ENCODE results near the gene KDM4B.
A peak's percentile ranks its signal among the peaks of the same experiment; 100 is the strongest.
"Not testable (repeated sequence)": the region's sequence is repeated elsewhere in the genome, so short reads cannot be mapped to it uniquely, and the experiment has no call there.

Gene KDM4B

GRCh38 chr19:4933528-4933927 is 35.4 kb upstream of the KDM4B start:
- no peaks in the 10 kb centered on the region for H3K9me3 ChIP-seq (ENCODE audit: control extremely low read depth in 1 of 5, control insufficient read depth in 4 of 5, insufficient read depth in 2 of 5, low read depth in 1 of 5, low read length in 4 of 5)

GRCh38 chr19:4935444-4935843 is 33.5 kb upstream of the KDM4B start:
- peaks cover 11 to 75% (median 42%) of the 10 kb centered on the region in 4 experiments for H3K36me3 ChIP-seq (ENCODE audit: control insufficient read depth in 4 of 4, insufficient read depth in 4 of 4, low read length in 3 of 4)
- POLR2A ChIA-PET: no interaction called here
- CTCF ChIA-PET: no interaction called here

More at GRCh38 chr19:4933528-4933927, 35.4 kb upstream of the KDM4B start:
- H3K36me3 ChIP-seq (ENCODE audit: control insufficient read depth in 4 of 4, insufficient read depth in 4 of 4, low read length in 3 of 4): peaks cover 13 to 82% (median 43%) of the 10 kb centered on the region in 4 experiments
- CTCF ChIA-PET: interaction anchor here (1.4 kb wide), 1 partner anchor 22 kb away, joined by 3 read pairs; no protein-coding TSS in a partner anchor
- POLR2A ChIA-PET: no interaction called here
- no peak overlapping the region for H3K4me3 ChIP-seq (ENCODE audit: control insufficient read depth in 1 of 7, extremely low read depth in 1 of 7, insufficient read depth in 4 of 7, low read depth in 2 of 7, low read length in 6 of 7)
- WGBS (ENCODE audit: insufficient coverage): 72% methylated on average over 3 of the region's 7 CpGs
- H3K4me1 ChIP-seq (ENCODE audit: control extremely low read depth in 1 of 4, control insufficient read depth in 4 of 4, insufficient read depth in 4 of 4, low read length in 3 of 4): peaks cover 0 to 11% (median under 1%) of the 10 kb centered on the region in 4 experiments
- H3K27me3 ChIP-seq (replicated peaks in 2 of 5; ENCODE audit: control insufficient read depth in 4 of 5, insufficient read depth in 5 of 5, low read length in 4 of 5): no peaks in the 10 kb centered on the region
- no peak overlapping the region for H3K27ac ChIP-seq (ENCODE audit: insufficient read depth in 1 of 2, low read depth in 1 of 2, low read length in 2 of 2, poor library complexity in 1 of 2, severe bottlenecking in 2 of 2)
- DNase-seq: peak in 1 of 3 donors; percentile 46

DNA sequence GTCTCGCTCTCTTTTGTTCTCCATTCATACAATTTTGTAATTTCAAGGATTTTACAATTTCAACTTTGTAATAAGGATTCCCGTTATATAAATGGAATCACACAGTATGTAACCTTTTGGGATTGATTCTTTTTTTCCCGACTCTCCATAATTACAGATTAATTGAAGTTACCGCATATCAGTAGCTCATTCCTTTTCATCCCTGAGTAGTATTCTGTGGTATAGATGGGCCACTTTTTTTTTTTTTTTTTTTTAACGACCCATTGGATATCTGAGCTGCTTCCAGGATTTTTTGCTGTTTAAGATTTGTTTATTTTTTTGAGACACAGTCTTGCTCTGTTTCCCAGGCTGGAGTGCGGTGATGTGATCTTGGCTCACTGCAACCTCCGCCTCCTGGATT is 31.9 kb upstream of the KDM4B start:
- no peak overlapping the region for H3K27ac ChIP-seq (ENCODE audit: insufficient read depth in 1 of 2, low read depth in 1 of 2, low read length in 2 of 2, poor library complexity in 1 of 2, severe bottlenecking in 2 of 2)
- H3K4me1 ChIP-seq (ENCODE audit: control extremely low read depth in 1 of 4, control insufficient read depth in 4 of 4, insufficient read depth in 4 of 4, low read length in 3 of 4): peaks cover 0 to 11% (median under 1%) of the 10 kb centered on the region in 4 experiments
- H3K9me3 ChIP-seq (ENCODE audit: control extremely low read depth in 1 of 5, control insufficient read depth in 4 of 5, insufficient read depth in 2 of 5, low read depth in 1 of 5, low read length in 4 of 5): no peaks in the 10 kb centered on the region
- no peak overlapping the region for H3K4me3 ChIP-seq (ENCODE audit: control insufficient read depth in 1 of 7, extremely low read depth in 1 of 7, insufficient read depth in 4 of 7, low read depth in 2 of 7, low read length in 6 of 7)
- CTCF ChIA-PET: interaction anchor here (0.7 to 1.1 kb wide), 3 partner anchors 13 to 137 kb away, joined by 3 read pairs; no protein-coding TSS in a partner anchor
- H3K27me3 ChIP-seq (replicated peaks in 2 of 5; ENCODE audit: control insufficient read depth in 4 of 5, insufficient read depth in 5 of 5, low read length in 4 of 5): no peaks in the 10 kb centered on the region
- H3K36me3 ChIP-seq (ENCODE audit: control insufficient read depth in 4 of 4, insufficient read depth in 4 of 4, low read length in 3 of 4): peaks cover 11 to 79% (median 37%) of the 10 kb centered on the region in 4 experiments
- no peak for DNase-seq
- WGBS (ENCODE audit: insufficient coverage): 100% methylated on average over 3 of the region's 7 CpGs
- POLR2A ChIA-PET: no interaction called here

More at GRCh38 chr19:4935444-4935843, 33.5 kb upstream of the KDM4B start:
- no peak overlapping the region for H3K4me3 ChIP-seq (ENCODE audit: control insufficient read depth in 1 of 7, extremely low read depth in 1 of 7, insufficient read depth in 4 of 7, low read depth in 2 of 7, low read length in 6 of 7)
- 100% methylated on average over 5 of the region's 8 CpGs for WGBS (ENCODE audit: insufficient coverage)
- no peaks in the 10 kb centered on the region for H3K27me3 ChIP-seq (replicated peaks in 2 of 5; ENCODE audit: control insufficient read depth in 4 of 5, insufficient read depth in 5 of 5, low read length in 4 of 5)
- no peak for DNase-seq
- peaks cover 0 to 11% (median under 1%) of the 10 kb centered on the region in 4 experiments for H3K4me1 ChIP-seq (ENCODE audit: control extremely low read depth in 1 of 4, control insufficient read depth in 4 of 4, insufficient read depth in 4 of 4, low read length in 3 of 4)
- H3K9me3 ChIP-seq (ENCODE audit: control extremely low read depth in 1 of 5, control insufficient read depth in 4 of 5, insufficient read depth in 2 of 5, low read depth in 1 of 5, low read length in 4 of 5): no peaks in the 10 kb centered on the region
- H3K27ac ChIP-seq (ENCODE audit: insufficient read depth in 1 of 2, low read depth in 1 of 2, low read length in 2 of 2, poor library complexity in 1 of 2, severe bottlenecking in 2 of 2): no peak overlapping the region

- H3K27ac ChIP-seq (ENCODE audit: insufficient read depth in 1 of 2, low read depth in 1 of 2, low read length in 2 of 2, poor library complexity in 1 of 2, severe bottlenecking in 2 of 2); POLR2A ChIA-PET; H3K9me3 ChIP-seq (ENCODE audit: control extremely low read depth in 1 of 5, control insufficient read depth in 4 of 5, insufficient read depth in 2 of 5, low read depth in 1 of 5, low read length in 4 of 5); H3K27me3 ChIP-seq (replicated peaks in 2 of 5; ENCODE audit: control insufficient read depth in 4 of 5, insufficient read depth in 5 of 5, low read length in 4 of 5); DNase-seq; H3K4me3 ChIP-seq (ENCODE audit: control insufficient read depth in 1 of 7, extremely low read depth in 1 of 7, insufficient read depth in 4 of 7, low read depth in 2 of 7, low read length in 6 of 7); H3K4me1 ChIP-seq (ENCODE audit: control extremely low read depth in 1 of 4, control insufficient read depth in 4 of 4, insufficient read depth in 4 of 4, low read length in 3 of 4): not testable (repeated sequence)
- peaks cover 9 to 75% (median 29%) of the 10 kb centered on the region in 4 experiments for H3K36me3 ChIP-seq (ENCODE audit: control insufficient read depth in 4 of 4, insufficient read depth in 4 of 4, low read length in 3 of 4)
- 100% methylated on average over 2 of the region's 4 CpGs for WGBS (ENCODE audit: insufficient coverage)
- CTCF ChIA-PET: interaction anchor here (0.8 kb wide), 1 partner anchor 9 kb away, joined by 3 read pairs; no protein-coding TSS in a partner anchor
Measured at GRCh38 chr19:4938461-4938860, 30.5 kb upstream of the KDM4B start.

DNA sequence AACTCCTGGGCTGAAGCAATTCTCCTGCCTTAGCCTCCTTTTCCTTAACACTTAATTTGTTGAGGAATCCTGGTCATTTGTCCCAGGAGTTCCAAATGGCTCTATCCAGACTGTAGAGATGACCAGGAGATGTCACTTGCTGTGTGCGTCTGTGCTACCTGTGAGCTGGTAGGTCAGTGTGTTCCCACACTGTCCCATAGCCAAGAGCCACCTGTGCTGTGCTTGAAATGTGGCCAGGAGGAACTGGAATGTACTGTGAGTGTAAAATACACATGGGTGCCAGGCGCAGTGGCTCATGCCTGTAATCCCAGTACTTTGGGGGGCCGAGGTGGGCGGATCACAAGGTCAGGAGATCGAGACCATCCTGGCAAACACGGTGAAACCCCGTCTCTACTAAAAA is 29.4 kb upstream of the KDM4B start:
- Histone ChIP-seq H3K9me3 (ENCODE audit: control extremely low read depth in 1 of 5, control insufficient read depth in 4 of 5, insufficient read depth in 2 of 5, low read depth in 1 of 5, low read length in 4 of 5) (no peaks in the 10 kb centered on the region), H3K27ac (ENCODE audit: insufficient read depth in 1 of 2, low read depth in 1 of 2, low read length in 2 of 2, poor library complexity in 1 of 2, severe bottlenecking in 2 of 2) (no peak overlapping the region), H3K4me3 (ENCODE audit: control insufficient read depth in 1 of 7, extremely low read depth in 1 of 7, insufficient read depth in 4 of 7, low read depth in 2 of 7, low read length in 6 of 7) (no peak overlapping the region), H3K36me3 (ENCODE audit: control insufficient read depth in 4 of 4, insufficient read depth in 4 of 4, low read length in 3 of 4) (peaks cover 8 to 75% (median 31%) of the 10 kb centered on the region in 4 experiments), H3K27me3 (replicated peaks in 2 of 5; ENCODE audit: control insufficient read depth in 4 of 5, insufficient read depth in 5 of 5, low read length in 4 of 5) (no peaks in the 10 kb centered on the region), H3K4me1 (ENCODE audit: control extremely low read depth in 1 of 4, control insufficient read depth in 4 of 4, insufficient read depth in 4 of 4, low read length in 3 of 4) (no peaks in the 10 kb centered on the region)
- WGBS (ENCODE audit: insufficient coverage): 100% methylated on average over 2 of the region's 7 CpGs
- POLR2A ChIA-PET: no interaction called here
- CTCF ChIA-PET: interaction anchor here (0.7 to 1.2 kb wide), 2 partner anchors 12 to 26 kb away, joined by 3 read pairs; no protein-coding TSS in a partner anchor
- no peak for DNase-seq

- H3K36me3 ChIP-seq (ENCODE audit: control insufficient read depth in 4 of 4, insufficient read depth in 4 of 4, low read length in 3 of 4): peaks cover 10 to 75% (median 34%) of the 10 kb centered on the region in 4 experiments
- not testable (repeated sequence) for H3K27me3 ChIP-seq (replicated peaks in 2 of 5; ENCODE audit: control insufficient read depth in 4 of 5, insufficient read depth in 5 of 5, low read length in 4 of 5); H3K27ac ChIP-seq (ENCODE audit: insufficient read depth in 1 of 2, low read depth in 1 of 2, low read length in 2 of 2, poor library complexity in 1 of 2, severe bottlenecking in 2 of 2); DNase-seq; H3K4me1 ChIP-seq (ENCODE audit: control extremely low read depth in 1 of 4, control insufficient read depth in 4 of 4, insufficient read depth in 4 of 4, low read length in 3 of 4); H3K9me3 ChIP-seq (ENCODE audit: control extremely low read depth in 1 of 5, control insufficient read depth in 4 of 5, insufficient read depth in 2 of 5, low read depth in 1 of 5, low read length in 4 of 5); H3K4me3 ChIP-seq (ENCODE audit: control insufficient read depth in 1 of 7, extremely low read depth in 1 of 7, insufficient read depth in 4 of 7, low read depth in 2 of 7, low read length in 6 of 7)
- CTCF ChIA-PET: interaction anchor here (0.8 kb wide), 1 partner anchor 13 kb away, joined by 4 read pairs; no protein-coding TSS in a partner anchor
- 98% methylated on average over 28 of the region's 35 CpGs for WGBS (ENCODE audit: insufficient coverage)
- POLR2A ChIA-PET: interaction anchor here (0.6 kb wide), 1 partner anchor 120 kb away, joined by 3 read pairs; no protein-coding TSS in a partner anchor
Measured at GRCh38 chr19:4941638-4942169, 27.2 kb upstream of the KDM4B start.

- H3K9me3 ChIP-seq (ENCODE audit: control extremely low read depth in 1 of 5, control insufficient read depth in 4 of 5, insufficient read depth in 2 of 5, low read depth in 1 of 5, low read length in 4 of 5); H3K27me3 ChIP-seq (replicated peaks in 2 of 5; ENCODE audit: control insufficient read depth in 4 of 5, insufficient read depth in 5 of 5, low read length in 4 of 5); POLR2A ChIA-PET; DNase-seq; H3K4me3 ChIP-seq (ENCODE audit: control insufficient read depth in 1 of 7, extremely low read depth in 1 of 7, insufficient read depth in 4 of 7, low read depth in 2 of 7, low read length in 6 of 7); H3K4me1 ChIP-seq (ENCODE audit: control extremely low read depth in 1 of 4, control insufficient read depth in 4 of 4, insufficient read depth in 4 of 4, low read length in 3 of 4); H3K27ac ChIP-seq (ENCODE audit: insufficient read depth in 1 of 2, low read depth in 1 of 2, low read length in 2 of 2, poor library complexity in 1 of 2, severe bottlenecking in 2 of 2): not testable (repeated sequence)
- WGBS (ENCODE audit: insufficient coverage): 95% methylated on average over 12 of the region's 23 CpGs
- CTCF ChIA-PET: interaction anchor here (1.4 kb wide), 1 partner anchor 13 kb away, joined by 3 read pairs; no protein-coding TSS in a partner anchor
- H3K36me3 ChIP-seq (ENCODE audit: control insufficient read depth in 4 of 4, insufficient read depth in 4 of 4, low read length in 3 of 4): peaks cover 8 to 89% (median 45%) of the 10 kb centered on the region in 4 experiments
Measured at GRCh38 chr19:4950650-4951049, 18.3 kb upstream of the KDM4B start.

Measured in common myeloid progenitor, CD34-positive (primary cell).